Gastroesophageal sphincter (tissue), 3 donors: Measurements from ENCODE around the gene CLEC4F.

Source experiments
- POLR2A ChIP-seq, 2 donors: fragments of 450-650 bp; IDR thresholded peaks; one replicate each; pipeline ENCODE4 v1.6.1; 2017; ENCODE audit warnings: antibody characterized with exemption in 2 of 2, mild to moderate bottlenecking in 2 of 2, moderate library complexity in 1 of 2
- POLR2AphosphoS5 ChIP-seq: sonication (generic); formaldehyde crosslinking; IDR thresholded peaks from one replicate; pipeline ENCODE4 v1.6.1; 2017; ENCODE audit warnings: antibody characterized with exemption
- TF ChIP-seq, protein P1 (sequence below), 4 experiments: fragments of 200-600 bp in 2 of 4; fragments of 450-650 bp in 2 of 4; sonication (generic) in 1 of 4; IDR thresholded peaks; one replicate each; pipeline ENCODE4 v1.5.1; 2017 to 2019; ENCODE audit warnings: antibody characterized with exemption in 4 of 4, mild to moderate bottlenecking in 2 of 4, moderate library complexity in 2 of 4

GRCh38 chr2:70767079-70767698 is 53.2 kb downstream of the CLEC4F start:
- TF ChIP-seq POLR2AphosphoS5 (no peak), POLR2A (IDR thresholded peaks at IDR 0.05) (no peak)
- TF ChIP-seq, protein P1, sequence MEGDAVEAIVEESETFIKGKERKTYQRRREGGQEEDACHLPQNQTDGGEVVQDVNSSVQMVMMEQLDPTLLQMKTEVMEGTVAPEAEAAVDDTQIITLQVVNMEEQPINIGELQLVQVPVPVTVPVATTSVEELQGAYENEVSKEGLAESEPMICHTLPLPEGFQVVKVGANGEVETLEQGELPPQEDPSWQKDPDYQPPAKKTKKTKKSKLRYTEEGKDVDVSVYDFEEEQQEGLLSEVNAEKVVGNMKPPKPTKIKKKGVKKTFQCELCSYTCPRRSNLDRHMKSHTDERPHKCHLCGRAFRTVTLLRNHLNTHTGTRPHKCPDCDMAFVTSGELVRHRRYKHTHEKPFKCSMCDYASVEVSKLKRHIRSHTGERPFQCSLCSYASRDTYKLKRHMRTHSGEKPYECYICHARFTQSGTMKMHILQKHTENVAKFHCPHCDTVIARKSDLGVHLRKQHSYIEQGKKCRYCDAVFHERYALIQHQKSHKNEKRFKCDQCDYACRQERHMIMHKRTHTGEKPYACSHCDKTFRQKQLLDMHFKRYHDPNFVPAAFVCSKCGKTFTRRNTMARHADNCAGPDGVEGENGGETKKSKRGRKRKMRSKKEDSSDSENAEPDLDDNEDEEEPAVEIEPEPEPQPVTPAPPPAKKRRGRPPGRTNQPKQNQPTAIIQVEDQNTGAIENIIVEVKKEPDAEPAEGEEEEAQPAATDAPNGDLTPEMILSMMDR (IDR thresholded peaks at IDR 0.05) = no peak
